Myocyte (in vitro differentiated cells): ENCODE results near the gene ATP6V1B1. TPM values are rescaled to one million over a fixed set of nuclear protein-coding genes. Genes with fewer than 3 reads are reported as not detected.
"Not testable (repeated sequence)": the region's sequence is repeated elsewhere in the genome, so short reads cannot be mapped to it uniquely, and the experiment has no call there.

Source experiments
- DNase-seq: peaks from one replicate; pipeline ENCODE4 v3.0.0-alpha.2; 2012; ENCODE audit warnings: low read depth
- total RNA-seq: library from RNA; depleted of rRNA; stranded (reverse); fragments of >200 nt; gene quantifications from 2 replicates; pipeline ENCODE4 v1.2.3, GENCODE V29; 2014

The ATP6V1B1 gene
- total RNA-seq, 1 donor from 2014 or later, result 3.8 TPM

DNA sequence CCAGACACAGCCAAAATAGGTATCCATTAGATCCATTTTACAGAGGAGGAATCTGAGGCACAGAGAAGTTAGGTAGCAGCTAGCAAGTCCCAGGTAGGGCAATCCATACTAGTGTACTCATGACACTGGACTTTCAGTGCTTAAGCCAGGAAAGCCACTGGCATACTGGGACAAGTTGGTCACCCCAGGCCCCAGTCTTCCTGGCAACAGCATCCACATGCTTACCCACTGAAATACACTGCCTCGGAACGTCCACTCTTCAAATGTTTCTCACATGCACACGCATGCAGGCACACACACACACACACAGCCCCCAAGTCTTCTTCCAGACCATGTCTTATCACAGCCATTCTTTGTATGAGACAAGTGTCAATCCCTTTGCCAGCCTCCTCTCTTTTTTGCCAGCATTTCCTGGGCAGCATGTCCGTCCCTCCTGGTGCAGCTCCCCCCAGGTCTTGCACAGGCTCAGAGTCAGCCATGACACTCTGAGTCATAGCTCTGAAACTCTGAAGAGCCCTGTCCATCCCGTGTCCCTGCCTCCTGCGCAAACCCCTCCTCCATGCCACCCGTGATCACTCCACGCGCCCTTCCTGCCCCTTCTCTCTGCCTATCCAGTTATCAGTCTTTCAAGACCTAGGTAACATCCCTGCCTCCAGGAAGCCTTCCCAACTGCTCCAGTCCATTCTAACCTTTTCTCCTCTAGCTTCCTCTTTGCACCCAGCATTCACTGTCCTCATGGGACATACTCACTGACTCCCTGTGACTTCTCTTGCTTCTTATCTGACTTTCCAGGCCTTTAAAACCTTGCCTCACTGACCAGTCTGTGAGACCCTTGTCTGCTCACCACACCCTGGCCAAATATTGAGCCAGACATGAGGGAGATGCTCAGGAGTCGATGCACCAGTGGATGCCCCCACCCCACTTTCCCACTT is 69.8 kb downstream of the ATP6V1B1 start:
- DNase-seq, result no peak

DNA sequence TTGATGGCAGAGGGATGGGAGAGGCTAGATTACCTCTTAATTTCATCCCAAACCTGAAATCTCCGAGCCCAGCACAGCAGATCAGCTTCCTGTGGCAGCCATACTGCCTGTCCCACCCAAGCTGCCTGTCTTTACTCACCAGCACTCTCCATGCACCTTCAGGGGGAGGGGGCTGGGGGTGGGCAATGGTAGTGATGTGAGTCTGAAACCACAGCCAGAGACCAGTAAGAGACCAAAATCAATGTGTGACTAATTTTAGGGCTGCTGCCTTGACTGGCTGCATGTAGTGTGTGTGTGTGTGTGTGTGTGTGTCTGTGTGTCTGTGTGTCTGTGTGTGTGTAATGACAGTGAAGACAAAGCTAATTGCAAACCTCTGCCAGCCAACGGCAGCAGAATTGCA is 70.6 kb downstream of the ATP6V1B1 start:
- no peak for DNase-seq

DNA sequence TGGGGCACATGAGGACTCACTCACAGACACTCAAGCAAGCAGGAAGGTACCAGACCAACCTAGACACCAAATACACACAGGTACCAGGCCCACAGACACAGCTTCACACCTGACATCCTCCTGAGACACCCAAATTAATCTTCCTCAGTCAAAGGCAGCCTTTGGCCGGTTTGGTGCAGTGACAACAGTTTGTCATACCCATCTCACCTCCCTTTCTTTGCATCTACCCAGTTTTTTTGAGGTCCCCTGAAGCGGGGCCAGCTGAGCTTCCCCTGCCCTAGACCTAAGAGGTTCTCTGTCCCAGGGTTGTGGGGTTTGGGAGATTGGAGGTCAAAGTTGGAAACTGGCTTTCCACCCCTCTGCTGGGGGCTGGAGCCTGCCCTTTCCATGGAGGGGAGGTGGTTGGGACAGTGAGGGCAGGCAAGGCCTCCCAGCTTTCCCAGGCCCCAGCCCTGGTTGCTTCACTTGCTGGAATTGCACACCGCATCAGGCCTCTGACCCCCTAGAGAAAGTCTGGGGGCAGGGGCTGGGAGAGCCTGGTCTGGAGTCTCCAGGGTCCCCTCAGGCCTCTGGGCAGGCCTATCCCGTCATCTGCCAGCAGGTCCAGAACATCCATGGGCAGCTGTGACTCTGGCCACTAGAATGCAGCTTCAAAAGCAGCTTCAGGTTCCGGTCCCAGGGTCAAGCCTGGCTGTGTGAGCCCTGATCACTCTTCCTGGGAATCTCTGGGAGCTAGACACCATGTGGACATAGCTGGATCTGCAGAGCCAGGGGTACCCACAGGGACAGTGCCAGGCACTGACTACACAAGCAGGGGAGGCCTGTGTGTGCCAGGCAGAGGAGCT is 71.5 kb downstream of the ATP6V1B1 start:
- no peak for DNase-seq

DNA sequence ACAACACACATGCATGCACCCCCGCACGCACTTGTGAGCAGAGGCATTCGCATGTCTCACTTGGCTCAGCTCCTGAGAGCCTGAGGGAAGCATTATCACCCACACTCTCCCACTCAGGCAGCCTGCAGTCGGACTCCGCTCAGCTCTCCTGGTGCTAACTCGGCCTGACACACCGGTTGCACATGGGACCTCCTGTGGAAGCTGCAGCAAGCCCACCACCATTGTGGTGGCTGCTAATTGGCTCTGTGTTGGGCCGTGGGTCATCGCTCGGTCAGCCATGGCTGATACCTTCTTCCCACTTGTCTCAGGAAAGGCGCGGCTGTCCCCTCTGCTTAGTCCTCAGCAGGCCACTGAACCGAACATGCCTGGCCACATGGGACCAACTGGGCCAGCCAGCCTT is 72.6 kb downstream of the ATP6V1B1 start:
- no peak for DNase-seq

DNA sequence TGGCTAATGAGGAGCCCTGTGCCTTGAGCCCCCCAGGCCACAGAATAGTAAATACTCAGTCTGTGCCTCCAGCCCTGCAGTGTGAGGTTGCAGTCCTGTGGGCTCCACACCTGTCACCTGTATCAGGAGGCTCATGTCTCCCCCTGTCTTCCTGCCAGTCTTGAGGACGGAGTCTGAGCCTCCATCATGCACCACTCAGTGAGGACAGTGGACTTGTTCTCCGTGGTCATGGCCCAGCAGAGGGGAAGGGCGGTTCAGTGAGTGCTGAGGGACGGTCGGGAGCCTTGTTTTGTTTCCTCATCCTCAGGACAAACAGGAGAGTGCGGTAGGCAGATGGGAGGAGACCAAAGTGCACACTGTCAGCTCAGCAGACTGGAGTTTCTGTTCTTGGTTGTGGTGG is 76.1 kb downstream of the ATP6V1B1 start:
- not testable (repeated sequence) for DNase-seq

Other genes with a start within 250 kb of the ATP6V1B1 start
- not detected in 2 replicates for gene ADD2, start 167.7 kb upstream of the ATP6V1B1 start, total RNA-seq
- not detected in 2 replicates for gene FIGLA, start 145.3 kb upstream of the ATP6V1B1 start, total RNA-seq
- gene CLEC4F, start 115.3 kb upstream of the ATP6V1B1 start, total RNA-seq, result 0.10 TPM in 1 of 2 replicates, not detected in the other
- gene CD207, start 100.1 kb upstream of the ATP6V1B1 start, total RNA-seq, result 0.26 TPM in 1 of 2 replicates, not detected in the other
- 16.4 and 24.0 TPM in 2 replicates for gene VAX2, start 35.3 kb upstream of the ATP6V1B1 start, total RNA-seq
- 1.5 TPM in 1 of 2 replicates, not detected in the other for gene ANKRD53, start 42.7 kb downstream of the ATP6V1B1 start, total RNA-seq
- 37.9 and 51.4 TPM in 2 replicates for gene TEX261, start 59.0 kb downstream of the ATP6V1B1 start, total RNA-seq
- gene NAGK, start 132.7 kb downstream of the ATP6V1B1 start, total RNA-seq, result 54.6 and 75.3 TPM in 2 replicates
- 16.1 and 16.4 TPM in 2 replicates for gene MCEE, start 194.3 kb downstream of the ATP6V1B1 start, total RNA-seq
- gene MPHOSPH10, start 194.7 kb downstream of the ATP6V1B1 start, total RNA-seq, result 25.9 and 29.0 TPM in 2 replicates